Activated CD8-positive, alpha-beta memory T cell treated with anti-CD3 and anti-CD28 coated beads for 1 hour (primary cell): ENCODE results near the gene PTOV1.

Source experiments
- DNase-seq, 2 donors: peaks; one replicate each; pipeline ENCODE4 v3.0.0-alpha.2; 2020; ENCODE audit warnings: low read depth in 1 of 2; ENCODE audit errors: extremely low read depth in 1 of 2

Gene PTOV1

DNA sequence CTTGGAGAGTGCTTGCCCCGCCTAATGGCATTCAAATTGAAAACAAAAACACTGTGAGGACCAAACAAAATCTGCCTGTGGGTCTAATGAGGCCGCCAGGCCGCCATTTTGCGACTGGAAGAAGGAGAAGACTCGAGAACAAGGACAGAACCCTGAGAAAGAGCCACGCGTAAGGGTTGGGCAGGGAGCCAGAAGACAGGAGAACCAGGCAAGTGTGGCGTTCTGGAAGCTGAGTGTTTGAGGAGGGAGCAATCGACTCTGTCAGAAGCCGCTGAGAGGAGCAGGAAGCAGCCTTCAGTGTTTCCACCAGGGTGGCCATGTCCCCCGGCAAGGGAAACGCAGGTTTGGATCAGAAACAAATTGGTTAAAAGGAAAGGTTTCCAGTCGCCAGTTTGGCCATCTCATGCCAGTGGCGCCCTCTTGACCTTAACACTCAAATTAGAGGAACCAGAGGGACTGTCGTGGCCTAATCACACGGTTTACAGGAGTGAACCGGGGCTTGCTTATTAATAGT is 10.2 kb upstream of the PTOV1 start:
- no peak for DNase-seq

DNA sequence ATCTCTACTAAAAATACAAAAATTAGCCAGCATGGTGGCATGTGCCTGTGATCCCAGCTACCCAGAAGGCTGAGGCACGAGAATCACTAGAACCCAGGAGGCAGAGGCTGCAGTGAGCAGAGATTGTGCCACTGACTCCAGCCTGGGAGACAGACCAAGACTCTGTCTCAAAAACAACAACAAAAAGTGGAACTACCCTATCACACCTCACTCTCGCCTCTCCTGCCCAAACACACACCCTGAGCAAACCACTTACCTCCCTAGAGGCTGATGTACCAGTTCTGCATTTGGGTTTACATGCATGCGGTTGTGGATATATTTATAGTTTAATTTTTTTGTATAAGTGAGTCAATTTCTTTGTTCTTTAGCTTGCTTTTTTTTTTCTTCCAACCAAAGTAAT is 7.7 kb upstream of the PTOV1 start:
- no peak for DNase-seq

GRCh38 chr19:49844138-49845095 is 6.5 kb upstream of the PTOV1 start:
- DNase-seq: no peak

DNA sequence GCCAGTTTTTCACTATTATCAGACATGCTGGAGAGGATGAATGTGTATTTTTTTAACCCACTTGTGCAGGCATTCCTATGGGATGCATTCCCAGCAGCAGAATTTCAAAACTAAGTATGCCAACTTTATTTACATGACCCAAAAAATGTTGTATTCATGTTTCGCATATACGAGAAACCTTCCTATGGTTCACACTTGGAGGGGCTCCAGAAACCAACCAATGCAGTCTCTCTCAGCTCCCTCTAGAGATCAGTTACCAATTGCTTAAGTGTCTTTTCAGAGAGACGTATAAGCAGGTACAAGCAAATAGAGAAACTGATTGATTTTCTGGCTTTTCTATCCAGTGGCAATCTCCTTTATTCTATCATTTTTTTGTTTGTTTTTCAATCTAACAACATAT is 5.5 kb upstream of the PTOV1 start:
- DNase-seq: no peak

DNA sequence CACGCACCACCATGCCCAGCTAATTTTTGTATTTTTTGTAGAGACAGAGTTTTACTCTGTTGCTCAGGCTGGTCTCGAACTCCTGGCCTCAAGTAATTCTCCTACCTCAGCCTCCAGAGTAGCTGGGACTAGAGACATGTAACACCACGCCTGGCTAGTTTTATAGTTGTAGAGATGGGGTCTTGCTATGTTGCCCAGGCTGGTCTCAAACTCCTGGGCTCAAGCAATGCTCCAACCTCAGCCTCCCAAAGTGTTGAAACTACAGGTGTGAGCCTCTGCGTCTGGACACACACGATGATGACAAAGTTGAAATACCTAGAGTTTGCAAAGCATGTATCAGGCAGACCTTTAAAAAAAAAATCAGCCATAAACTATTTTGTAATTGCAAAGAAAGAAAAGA is 4.6 kb upstream of the PTOV1 start:
- no peak for DNase-seq

GRCh38 chr19:49847731-49848696 is 2.9 kb upstream of the PTOV1 start:
- no peak for DNase-seq

DNA sequence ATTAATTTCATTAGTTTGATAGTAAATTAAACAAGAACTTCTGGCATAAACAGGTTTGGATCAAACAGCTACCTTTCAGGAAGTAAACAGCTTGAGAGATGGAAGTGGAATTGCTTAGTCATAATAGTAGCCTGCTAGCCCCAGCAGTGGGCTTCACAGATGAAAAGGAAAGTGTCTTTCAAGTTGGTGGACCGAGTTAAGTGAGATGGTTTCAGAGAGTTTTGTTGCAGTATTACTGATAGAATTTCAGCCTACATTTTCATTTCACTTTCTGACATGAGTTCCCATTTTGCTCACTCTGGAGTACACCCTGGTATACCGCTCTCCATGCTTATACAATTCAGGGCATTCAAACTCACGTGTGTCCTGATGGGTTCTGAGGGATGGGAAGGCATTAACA is 2.0 kb upstream of the PTOV1 start:
- no peak for DNase-seq

DNA sequence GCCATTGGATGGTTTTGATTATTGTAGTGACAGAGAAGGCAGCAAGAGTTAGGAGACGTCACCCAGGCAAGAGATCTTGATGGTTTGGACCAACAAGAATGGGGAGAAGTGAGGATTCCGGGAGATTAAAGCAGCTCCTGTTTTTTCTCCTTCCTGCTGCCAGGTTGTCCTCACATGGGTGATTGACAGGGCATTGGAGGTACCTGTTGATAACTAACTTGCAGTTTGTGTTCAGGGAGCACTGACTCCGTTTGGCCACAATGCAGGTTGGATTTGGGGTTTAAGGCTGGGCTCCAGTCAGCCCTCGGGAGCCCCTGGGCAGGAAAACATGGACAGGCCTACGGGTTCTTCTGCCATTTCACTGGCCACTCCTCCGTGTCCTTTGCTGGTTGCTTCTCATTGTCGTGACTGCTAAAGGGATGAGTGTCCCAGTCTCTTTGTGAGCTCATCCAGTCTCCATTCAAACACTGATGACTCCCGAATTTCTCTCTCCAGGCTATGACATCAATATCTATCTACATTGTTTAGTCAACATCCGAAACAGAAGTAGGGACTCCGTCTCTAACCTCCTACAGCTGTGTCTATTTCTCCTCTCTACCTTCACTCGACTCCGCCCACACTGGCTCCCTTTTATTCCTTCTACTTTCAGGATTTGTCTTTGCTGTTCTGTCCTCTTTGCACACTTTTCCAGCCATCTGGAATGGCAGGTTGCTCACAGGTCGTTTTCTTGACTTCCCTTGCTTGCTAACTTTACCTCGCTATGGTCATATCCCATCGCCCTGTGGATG is 1.3 kb upstream of the PTOV1 start:
- no peak for DNase-seq

GRCh38 chr19:49850221-49850486 is 805 bp upstream of the PTOV1 start:
- no peak for DNase-seq

DNA sequence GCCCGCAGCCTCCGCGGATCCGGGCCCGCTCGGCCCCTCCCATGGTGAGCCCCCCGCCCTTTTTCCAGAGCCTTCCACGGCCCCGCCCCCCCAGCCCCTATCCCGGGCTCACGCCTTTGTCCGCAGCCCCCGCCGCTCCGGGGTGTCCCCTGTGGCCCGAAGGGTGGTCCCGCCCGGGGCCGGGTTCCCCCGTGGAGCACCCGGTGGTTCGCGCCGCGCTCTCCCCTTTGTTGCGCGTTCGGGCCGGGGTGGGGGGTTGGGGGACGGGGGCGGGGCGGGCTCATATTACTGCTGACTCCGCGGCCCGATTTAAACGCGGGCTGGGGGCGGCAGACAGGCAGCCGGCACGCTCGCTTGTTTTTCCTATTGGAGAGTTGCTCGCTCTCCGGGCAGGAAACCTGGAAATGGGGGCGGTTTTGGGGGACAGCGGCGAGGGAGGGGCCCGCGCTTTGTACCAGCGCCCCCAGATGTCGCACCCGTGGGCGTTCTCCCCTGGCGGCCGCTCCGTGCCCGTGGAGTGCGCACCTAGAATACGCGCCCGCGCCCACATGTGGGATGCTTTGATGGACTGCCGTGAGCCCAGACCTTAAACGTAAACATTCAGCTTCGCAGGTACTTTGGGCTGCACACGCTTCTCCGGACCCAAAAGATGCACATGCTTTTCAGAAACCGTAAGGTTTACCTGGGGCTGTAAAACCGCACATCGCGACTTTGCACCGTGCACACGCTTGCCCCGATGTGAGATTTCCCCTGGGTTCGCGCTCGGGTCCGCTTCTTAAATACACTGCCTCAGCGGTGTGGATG is 699 bp downstream of the PTOV1 start:
- DNase-seq: no peak

DNA sequence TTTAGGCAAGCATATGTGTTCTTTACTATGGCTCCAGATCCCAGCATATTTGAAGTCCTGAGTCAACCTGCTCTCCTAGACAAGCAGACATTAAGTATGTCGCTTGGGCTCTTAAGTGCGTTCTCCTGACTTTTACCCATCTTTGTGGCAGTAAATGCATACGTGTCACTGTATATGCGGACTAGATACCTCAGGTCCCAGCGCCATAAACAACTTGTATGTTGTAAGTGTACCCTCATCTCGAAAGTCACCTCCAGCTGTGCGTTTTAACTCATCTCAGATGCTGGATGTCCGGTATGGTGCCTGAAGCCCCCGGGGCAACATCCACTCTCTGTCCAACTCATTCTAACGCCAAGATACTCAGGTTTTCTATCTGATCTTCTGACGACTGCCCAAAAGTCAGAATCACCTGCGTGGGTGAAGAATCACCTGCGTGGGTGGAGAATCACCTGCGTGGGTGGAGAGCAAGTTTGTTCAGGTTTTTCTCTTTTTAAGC is 1.7 kb downstream of the PTOV1 start:
- no peak for DNase-seq

GRCh38 chr19:49853852-49854377 is 3.0 kb downstream of the PTOV1 start:
- DNase-seq: no peak

DNA sequence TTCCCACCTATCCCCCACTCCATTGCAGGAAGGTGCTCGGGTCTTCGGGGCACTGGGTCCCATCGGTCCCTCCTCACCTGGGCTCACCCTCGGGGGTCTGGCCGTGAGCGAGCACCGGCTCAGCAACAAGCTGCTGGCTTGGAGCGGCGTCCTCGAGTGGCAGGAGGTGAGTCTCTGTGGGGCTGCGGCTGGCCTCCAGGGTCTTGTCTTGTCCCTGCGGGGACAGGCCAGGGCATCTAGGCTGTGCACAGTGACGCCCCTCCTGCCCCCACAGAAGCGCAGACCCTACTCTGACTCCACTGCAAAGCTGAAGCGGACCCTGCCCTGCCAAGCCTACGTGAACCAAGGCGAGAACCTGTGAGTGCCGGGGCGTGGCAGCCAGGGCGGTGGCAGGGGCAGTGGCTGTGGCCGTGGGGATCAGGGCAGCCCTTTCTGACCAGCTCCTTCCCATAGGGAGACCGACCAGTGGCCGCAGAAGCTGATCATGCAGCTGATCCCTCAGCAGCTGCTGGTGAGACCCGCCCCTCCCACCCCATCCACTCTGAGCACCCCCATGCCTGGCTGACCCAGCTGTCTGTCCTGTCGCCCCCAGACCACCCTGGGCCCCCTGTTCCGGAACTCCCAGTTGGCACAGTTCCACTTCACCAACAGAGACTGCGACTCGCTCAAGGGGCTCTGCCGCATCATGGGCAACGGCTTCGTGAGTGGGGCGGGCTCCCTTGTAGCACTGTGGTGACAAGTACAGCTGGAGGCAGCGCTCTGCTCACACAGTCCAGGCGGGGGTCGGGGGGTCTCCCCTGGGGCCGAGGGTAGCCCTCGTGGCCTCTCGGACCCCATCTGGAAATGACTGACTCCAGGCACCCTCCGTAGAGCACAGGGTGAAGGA is 3.7 kb downstream of the PTOV1 start:
- no peak for DNase-seq

- DNase-seq: no peak
Measured at GRCh38 chr19:49855277-49855675, 4.3 kb downstream of the PTOV1 start.

DNA sequence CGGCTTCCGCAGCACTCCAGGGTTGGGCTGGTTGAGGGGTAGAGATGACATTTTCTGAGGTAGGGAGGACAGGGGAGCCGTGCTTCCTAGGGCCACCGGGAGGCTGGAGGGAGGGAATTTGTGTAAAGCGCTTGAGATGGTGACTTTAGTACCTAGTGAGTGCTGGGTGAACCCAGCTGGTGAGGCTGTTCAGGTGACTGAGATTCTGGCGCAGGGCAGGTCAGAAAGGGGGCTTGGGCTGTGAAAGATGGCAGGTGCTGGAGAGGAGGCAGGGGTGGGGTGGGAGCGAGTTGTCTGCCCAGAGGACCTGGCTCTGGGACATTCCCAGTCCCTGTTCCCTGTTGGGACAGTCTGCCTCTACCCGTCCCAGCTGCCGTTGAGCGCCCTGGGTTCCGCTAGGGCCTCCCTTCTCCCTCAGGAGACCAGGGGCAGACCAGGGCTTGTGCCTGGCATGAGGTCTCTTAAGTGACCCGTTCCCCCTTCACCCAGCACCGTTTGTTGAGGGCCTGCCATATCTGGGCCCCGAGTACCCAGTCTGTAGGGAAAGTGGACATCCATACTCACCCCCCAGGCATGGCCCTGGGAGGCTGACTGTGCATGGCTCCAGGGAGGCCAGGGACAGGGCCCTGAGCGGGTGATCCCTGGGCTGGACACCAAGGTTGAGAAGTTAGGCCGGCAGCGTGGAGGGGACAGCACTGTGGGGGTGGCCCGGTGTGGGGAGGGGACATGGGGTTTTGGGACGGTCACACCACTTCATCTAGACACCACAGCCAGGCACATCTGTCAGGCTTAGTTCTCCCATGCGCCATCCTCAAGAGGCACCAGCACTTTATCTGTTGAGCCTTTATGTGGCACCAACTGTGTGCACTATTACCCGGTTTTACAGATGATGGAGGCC is 5.0 kb downstream of the PTOV1 start:
- DNase-seq: no peak

GRCh38 chr19:49856574-49857021 is 5.6 kb downstream of the PTOV1 start:
- no peak for DNase-seq

DNA sequence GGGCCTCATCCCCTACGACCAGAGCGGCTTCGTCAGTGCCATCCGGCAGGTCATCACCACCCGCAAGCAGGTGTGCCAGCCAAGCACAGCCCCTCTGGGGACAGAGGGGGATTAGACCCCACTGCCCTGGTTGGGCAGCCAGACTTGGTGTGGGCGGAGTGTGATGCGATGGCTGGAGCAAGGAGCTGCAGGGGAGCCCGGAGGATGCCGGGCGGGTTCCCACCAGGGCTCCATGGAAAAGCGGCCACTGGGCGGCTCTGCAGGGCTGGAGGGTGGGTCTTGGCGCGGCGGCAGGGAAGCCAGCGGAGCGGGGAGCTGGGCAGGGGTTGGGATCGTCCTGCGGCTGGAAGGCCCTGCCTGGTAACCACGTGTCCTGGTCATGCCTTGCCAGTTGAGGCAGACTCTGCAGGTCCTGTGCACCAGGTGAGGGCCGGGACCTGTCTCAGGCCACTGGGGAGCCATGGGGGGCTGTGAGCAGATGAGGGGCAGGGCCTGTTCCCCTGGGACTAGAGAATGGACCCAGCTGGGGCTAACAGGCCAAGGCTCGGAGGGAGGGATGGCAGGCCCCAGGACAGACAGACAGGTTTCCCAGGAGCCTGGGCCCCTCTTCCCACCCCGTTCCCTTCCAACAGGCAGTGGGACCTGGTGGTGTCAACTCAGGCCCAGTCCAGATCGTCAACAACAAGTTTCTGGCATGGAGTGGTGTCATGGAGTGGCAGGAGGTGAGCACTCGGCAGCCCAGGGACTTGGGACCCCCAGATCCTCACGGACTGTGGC is 6.3 kb downstream of the PTOV1 start:
- no peak for DNase-seq
